ENCODE data around the gene ENPP3.

GRCh38 chr6:131717836-131718542, 80.9 kb downstream of the ENPP3 start:
- TF ChIP-seq CTCF (IDR thresholded peaks at IDR 0.05; ENCODE audit: borderline replicate concordance, extremely low read depth, low read length, poor library complexity, severe bottlenecking) (no peak), EZH2 (IDR thresholded peaks at IDR 0.05; ENCODE audit: borderline replicate concordance, low read depth, low read length, severe bottlenecking) (no peak)

Data from DND-41 (cell line).